PC-9 (cell line): ENCODE results near the gene IL1RAPL1.

Experiments used
- EZH2 ChIP-seq: fragments of 200-600 bp; sonication (generic); IDR thresholded peaks from 2 replicates; pipeline ENCODE4 v1.8.0; 2017; ENCODE audit warnings: antibody characterized with exemption, low read depth
- TF ChIP-seq, protein P1 (sequence below): fragments of 200-600 bp; sonication (generic); conservative IDR thresholded peaks from 2 replicates; pipeline ENCODE4 v1.6.1; 2017; ENCODE audit warnings: mixed run types, antibody characterized with exemption, mild to moderate bottlenecking, moderate library complexity

DNA sequence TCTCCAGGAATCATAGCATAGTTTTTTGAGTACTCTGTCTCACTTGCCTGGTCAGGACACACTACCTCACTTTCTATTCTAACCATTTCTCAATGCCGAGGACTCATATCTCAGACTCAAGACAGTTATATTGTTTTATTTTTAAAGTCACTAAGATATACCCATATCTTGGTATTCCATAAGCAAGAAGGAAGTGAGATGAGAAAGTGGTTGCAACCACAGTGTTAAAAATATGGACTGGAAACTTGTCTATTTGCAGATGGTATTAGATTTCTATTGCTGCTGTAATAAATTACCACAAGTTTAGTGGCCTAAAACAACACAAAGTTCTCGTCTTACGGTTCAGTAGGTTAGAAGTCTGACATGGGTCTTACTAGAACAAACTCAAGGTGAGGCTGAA is 1283.4 kb downstream of the IL1RAPL1 start:
- TF ChIP-seq, protein P1, sequence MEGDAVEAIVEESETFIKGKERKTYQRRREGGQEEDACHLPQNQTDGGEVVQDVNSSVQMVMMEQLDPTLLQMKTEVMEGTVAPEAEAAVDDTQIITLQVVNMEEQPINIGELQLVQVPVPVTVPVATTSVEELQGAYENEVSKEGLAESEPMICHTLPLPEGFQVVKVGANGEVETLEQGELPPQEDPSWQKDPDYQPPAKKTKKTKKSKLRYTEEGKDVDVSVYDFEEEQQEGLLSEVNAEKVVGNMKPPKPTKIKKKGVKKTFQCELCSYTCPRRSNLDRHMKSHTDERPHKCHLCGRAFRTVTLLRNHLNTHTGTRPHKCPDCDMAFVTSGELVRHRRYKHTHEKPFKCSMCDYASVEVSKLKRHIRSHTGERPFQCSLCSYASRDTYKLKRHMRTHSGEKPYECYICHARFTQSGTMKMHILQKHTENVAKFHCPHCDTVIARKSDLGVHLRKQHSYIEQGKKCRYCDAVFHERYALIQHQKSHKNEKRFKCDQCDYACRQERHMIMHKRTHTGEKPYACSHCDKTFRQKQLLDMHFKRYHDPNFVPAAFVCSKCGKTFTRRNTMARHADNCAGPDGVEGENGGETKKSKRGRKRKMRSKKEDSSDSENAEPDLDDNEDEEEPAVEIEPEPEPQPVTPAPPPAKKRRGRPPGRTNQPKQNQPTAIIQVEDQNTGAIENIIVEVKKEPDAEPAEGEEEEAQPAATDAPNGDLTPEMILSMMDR: no peak
- TF ChIP-seq EZH2: no peak
